Spleen (tissue), 11 donors: Measurements from ENCODE around the gene HCAR3. TPM values are rescaled to one million over a fixed set of nuclear protein-coding genes. Genes with fewer than 3 reads are reported as not detected.
A peak's percentile ranks its signal among the peaks of the same experiment; 100 is the strongest.
"Not testable (repeated sequence)": the region's sequence is repeated elsewhere in the genome, so short reads cannot be mapped to it uniquely, and the experiment has no call there.

ENCODE experiments used
- DNase-seq: peaks from one replicate; pipeline ENCODE4 v3.0.0-alpha.2; 2020
- H3K27ac ChIP-seq, 8 donors: fragments of 200-600 bp; sonication (generic) in 7 of 8; 1 replicate in 4 of 8; 2 replicates in 4 of 8; pipeline versions ENCODE4 v1.5.0 to v1.8.0; 2016 to 2021; ENCODE audit warnings: inconsistent platforms in 4 of 8, mild to moderate bottlenecking in 4 of 8, moderate library complexity in 1 of 8
- H3K27me3 ChIP-seq, 7 donors: fragments of 200-600 bp; sonication (generic) in 6 of 7; replicated peaks in 1 of 7; 1 replicate in 4 of 7; 2 replicates in 3 of 7; pipeline versions ENCODE4 v1.5.0 to v1.8.0; 2016 to 2021; ENCODE audit warnings: inconsistent platforms in 3 of 7, mild to moderate bottlenecking in 1 of 7
- H3K36me3 ChIP-seq, 6 donors: fragments of 200-600 bp; sonication (generic) in 5 of 6; 1 replicate in 4 of 6; 2 replicates in 2 of 6; pipeline versions ENCODE4 v1.5.0 to v1.8.0; 2016 to 2021; ENCODE audit warnings: inconsistent platforms in 2 of 6
- H3K4me1 ChIP-seq, 6 donors: fragments of 200-600 bp; sonication (generic) in 5 of 6; 1 replicate in 3 of 6; 2 replicates in 3 of 6; pipeline versions ENCODE4 v1.5.0 to v1.8.0; 2016 to 2021; ENCODE audit warnings: inconsistent platforms in 3 of 6
- H3K4me3 ChIP-seq, 8 donors: fragments of 200-600 bp; sonication (generic) in 7 of 8; 1 replicate in 4 of 8; 2 replicates in 4 of 8; pipeline versions ENCODE4 v1.5.0 to v1.8.0; 2016 to 2021; ENCODE audit warnings: inconsistent platforms in 4 of 8, mild to moderate bottlenecking in 4 of 8, moderate library complexity in 2 of 8
- H3K9me3 ChIP-seq, 8 donors: fragments of 200-600 bp; sonication (generic) in 7 of 8; 1 replicate in 4 of 8; 2 replicates in 4 of 8; pipeline versions ENCODE4 v1.5.0 to v1.8.0; 2016 to 2021; ENCODE audit warnings: inconsistent platforms in 4 of 8
- POLR2A ChIP-seq, 3 donors: fragments of 450-650 bp; IDR thresholded peaks; one replicate each; pipeline ENCODE4 v1.5.1; 2017; ENCODE audit warnings: antibody characterized with exemption in 3 of 3, mild to moderate bottlenecking in 1 of 3
- POLR2AphosphoS5 ChIP-seq, 3 donors: sonication (generic); formaldehyde crosslinking; IDR thresholded peaks; one replicate each; pipeline ENCODE4 v1.5.1; 2017; ENCODE audit warnings: antibody characterized with exemption in 3 of 3
- WGBS, 5 donors: extraction: QIAGEN DNeasy Blood & Tissue Kit in 3 of 5; methylation state at CpG; one replicate each; pipeline versions ENCODE4 v1.1.5 to v1.1.7; 2013 to 2018; 5-methylcytosine and 5-hydroxymethylcytosine counted together
- intact Hi-C: fragments of 100-400 bp; cut with DNase I; formaldehyde crosslinking; loops from one replicate; pipeline ENCODE4 v1.15.0; 2023; ENCODE audit warnings: low total_unique reads
- polyA plus RNA-seq, 3 donors: library from polyadenylated mRNA; stranded (reverse); fragments of 200-250 nt; gene quantifications; one replicate each; pipeline ENCODE4 v1.2.1, GENCODE V29; 2013
- total RNA-seq, 7 donors: library from RNA; depleted of rRNA in 3 of 7; stranded (reverse); fragments of >200 nt in 3 of 7; fragmentation: NEBNext Ultra II Directional in 4 of 7; extraction: Animal tissue kit (Norgen Biotek cat#: 25700) in 4 of 7; gene quantifications; one replicate each; pipeline versions ENCODE4 v1.1.0 to v1.2.1, GENCODE V29; 2016 to 2021
- TF ChIP-seq, protein P1 (sequence below), 11 experiments: fragments of 200-600 bp in 7 of 11; fragments of 450-650 bp in 4 of 11; sonication (generic) in 4 of 11; IDR thresholded peaks in 8 of 11; conservative IDR thresholded peaks in 3 of 11; 1 replicate in 7 of 11; 2 replicates in 4 of 11; pipeline versions ENCODE4 v1.4.0 to v1.8.0; 2016 to 2021; ENCODE audit warnings: antibody characterized with exemption in 11 of 11, inconsistent platforms in 4 of 11, mild to moderate bottlenecking in 1 of 11
- donor health status: healthy with polysubstance abuse.
- donor health status: DM: no; HTN: no; CAD: no; lungs with moderate emphysema.
- donor health status: DM: no; HTN: no; CAD: no.
- donor health status: Bipolar disorder and iron deficiency.
- donor health status: healthy.
- donor health status: DM: no; HTN: no; CAD: no.
- donor health status: DM: yes; HTN: yes; CAD: no.

The HCAR3 gene
- total and polyA plus RNA-seq, 10 donors = 0.36 to 92.8 (median 19.2) TPM

DNA sequence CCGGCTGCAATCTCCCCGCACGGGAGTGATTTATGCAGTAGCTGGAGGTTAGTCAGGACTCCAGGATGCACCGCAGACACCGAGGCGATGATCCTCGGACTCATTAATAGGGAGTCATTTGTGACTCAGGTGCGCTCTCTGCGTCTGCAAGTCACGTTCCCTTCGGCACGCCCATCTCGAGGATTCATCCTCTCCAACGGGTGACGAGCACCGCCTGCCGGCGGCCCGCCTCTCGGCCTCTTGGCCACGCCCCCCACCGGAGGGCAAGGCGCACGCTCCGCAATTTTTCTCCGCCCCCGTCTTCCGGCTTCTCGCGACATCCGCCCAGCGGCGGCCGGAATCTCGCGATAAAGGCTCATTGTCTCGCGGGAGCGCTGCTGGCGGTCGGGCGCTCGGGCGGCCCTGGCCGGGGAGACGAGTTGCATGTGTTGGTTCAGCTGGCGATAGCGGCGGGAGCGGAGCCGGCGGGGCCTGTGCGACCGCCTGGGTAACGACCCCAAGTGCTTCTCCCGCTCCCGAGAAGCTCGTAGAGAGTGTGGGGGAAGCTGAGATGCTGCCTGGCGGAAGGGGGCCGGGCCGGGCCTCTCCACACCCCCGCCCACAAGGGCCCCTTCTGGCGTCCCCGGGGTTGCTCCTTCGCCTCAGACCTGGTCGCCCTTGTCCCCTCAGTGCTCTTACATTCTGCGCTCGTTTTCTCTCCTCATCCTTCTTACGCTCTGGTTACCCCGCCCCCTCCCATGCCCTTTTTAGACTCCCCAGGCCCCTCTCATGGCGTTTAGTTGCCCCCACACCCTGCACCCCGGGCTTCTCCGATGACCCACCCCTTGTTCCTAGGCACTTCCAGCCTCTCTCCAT is 36.1 kb upstream of the HCAR3 start, which contains the start of gene DENR:
Gene DENR (plus strand): TSS at position 361 of the 855 bp plus-strand sequence. CDS start 878 bp downstream, outside the sequence.
- H3K27ac ChIP-seq = peak within 1 kb of the TSS; percentile 73 to 97 (median 90)
- peak within 1 kb of the TSS; percentile 45 to 94 (median 80) for H3K4me3 ChIP-seq
- H3K36me3 ChIP-seq = peaks cover 0 to 42% (median 32%) of the 10 kb centered on the region in 6 donors
- H3K4me1 ChIP-seq = peaks cover 9 to 78% (median 30%) of the 10 kb centered on the region in 6 donors
- peaks cover 0 to 3% (median 0%) of the 10 kb centered on the region in 7 donors for H3K27me3 ChIP-seq
- peak; percentile 100 for DNase-seq
- intact Hi-C loops = loop anchor here (5.0 kb wide), 1 partner anchor 115 kb away; no protein-coding TSS in a partner anchor
- H3K9me3 ChIP-seq = no peaks in the 10 kb centered on the region
- TF ChIP-seq, protein P1, sequence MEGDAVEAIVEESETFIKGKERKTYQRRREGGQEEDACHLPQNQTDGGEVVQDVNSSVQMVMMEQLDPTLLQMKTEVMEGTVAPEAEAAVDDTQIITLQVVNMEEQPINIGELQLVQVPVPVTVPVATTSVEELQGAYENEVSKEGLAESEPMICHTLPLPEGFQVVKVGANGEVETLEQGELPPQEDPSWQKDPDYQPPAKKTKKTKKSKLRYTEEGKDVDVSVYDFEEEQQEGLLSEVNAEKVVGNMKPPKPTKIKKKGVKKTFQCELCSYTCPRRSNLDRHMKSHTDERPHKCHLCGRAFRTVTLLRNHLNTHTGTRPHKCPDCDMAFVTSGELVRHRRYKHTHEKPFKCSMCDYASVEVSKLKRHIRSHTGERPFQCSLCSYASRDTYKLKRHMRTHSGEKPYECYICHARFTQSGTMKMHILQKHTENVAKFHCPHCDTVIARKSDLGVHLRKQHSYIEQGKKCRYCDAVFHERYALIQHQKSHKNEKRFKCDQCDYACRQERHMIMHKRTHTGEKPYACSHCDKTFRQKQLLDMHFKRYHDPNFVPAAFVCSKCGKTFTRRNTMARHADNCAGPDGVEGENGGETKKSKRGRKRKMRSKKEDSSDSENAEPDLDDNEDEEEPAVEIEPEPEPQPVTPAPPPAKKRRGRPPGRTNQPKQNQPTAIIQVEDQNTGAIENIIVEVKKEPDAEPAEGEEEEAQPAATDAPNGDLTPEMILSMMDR (IDR thresholded peaks at IDR 0.05 in 8 of 11, conservative IDR thresholded peaks at IDR 0.05 in 3 of 11) = peak; percentile 89 to 99 (median 98)
- TF ChIP-seq POLR2A (IDR thresholded peaks at IDR 0.05) (peak; percentile 53 to 81 (median 54)), POLR2AphosphoS5 (IDR thresholded peaks at IDR 0.05) (peak; percentile 98 to 99 (median 98))
- WGBS, 5 donors = 0 to 1% (median 0%) methylated on average over 33 to 73 of the region's 73 CpGs

DNA sequence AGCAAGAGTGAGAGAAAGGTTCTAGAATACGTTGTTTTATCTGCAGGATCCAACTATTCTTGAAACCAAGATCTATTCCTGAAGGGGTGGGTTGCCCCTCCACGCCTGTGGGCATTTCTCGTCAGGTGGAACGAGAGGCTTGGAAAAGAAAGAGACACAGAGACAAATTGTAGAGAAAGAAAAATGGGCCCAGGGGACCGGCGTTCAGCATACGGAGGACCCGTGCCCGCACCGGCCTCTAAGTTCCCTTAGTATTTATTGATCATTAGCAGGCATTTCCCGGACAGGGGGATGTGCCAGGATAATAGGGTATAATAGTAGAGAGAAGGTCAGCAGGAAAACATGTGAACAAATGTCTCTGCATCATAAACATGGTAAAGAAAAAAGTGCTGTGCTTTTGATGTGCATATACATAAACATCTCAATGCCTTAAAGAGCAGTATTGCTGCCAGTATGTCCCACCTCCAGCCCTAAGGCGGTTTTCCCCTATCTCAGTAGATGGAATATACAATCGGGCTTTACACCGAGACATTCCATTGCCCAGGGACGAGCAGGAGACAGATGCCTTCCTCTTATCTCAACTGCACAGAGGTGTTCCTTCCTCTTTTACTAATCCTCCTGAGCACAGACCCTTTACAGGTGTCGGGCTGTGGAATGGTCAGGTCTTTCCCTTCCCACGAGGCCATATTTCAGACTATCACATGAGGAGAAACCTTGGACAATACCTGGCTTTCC is 34.3 kb upstream of the HCAR3 start:
- DNase-seq, H3K9me3 ChIP-seq, H3K27me3 ChIP-seq: not testable (repeated sequence)
- intact Hi-C loops = loop anchor here (5.0 kb wide), 1 partner anchor 114 kb away; no protein-coding TSS in a partner anchor
- Histone ChIP-seq H3K36me3 (peaks cover 0 to 25% (median 16%) of the 10 kb centered on the region in 6 donors), H3K4me3 (peak overlapping the region in 1 of 8 donors; percentile 17), H3K27ac (peak overlapping the region in 2 of 8 donors; percentile 90 to 91), H3K4me1 (peaks cover 9 to 63% (median 29%) of the 10 kb centered on the region in 6 donors)
- 70 to 76% (median 71%) methylated on average over 17 of the region's 17 CpGs for WGBS, 5 donors

DNA sequence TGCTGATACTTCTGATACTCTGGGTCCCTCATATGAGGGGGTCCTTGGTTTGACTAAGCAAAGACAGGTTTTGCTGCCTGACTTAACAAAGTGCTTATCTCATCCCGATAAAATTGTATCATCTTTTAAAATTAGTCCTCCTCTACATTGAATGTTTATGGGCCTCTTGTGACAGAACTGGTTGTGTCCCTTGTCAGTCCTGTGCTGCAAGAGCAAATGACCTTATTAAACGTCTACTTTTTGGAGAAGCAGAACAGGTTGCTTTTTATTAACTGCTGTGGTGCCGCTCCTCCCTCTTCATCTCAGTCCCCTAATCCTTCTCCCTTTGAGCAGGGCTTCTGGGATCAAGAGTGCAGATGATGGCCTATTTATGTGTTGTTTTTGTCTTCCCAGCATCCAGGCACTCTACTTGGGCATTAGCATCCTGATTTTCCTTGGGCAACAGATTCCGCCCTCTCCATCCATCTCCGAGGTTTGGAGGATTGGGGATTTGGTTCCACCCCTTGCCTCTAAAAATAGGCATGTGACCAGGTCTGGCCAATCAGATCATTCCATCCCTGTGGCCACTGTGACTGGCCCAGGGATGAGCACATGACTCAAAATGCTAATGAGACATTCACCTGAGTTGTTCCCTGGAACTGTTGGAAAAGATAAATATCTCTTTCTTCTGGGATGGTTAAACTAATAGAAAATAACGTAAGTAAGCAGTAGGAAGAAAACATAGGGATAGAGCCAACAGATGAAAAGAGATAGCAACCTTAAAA is 33.1 kb upstream of the HCAR3 start:
- 86 to 92% (median 88%) methylated on average over 6 of the region's 6 CpGs for WGBS, 5 donors
- intact Hi-C loops = loop anchor here (5.0 kb wide), 1 partner anchor 112 kb away; no protein-coding TSS in a partner anchor

More for the DNA sequence above, 33.1 kb upstream of the HCAR3 start:
- Histone ChIP-seq H3K9me3 (no peaks in the 10 kb centered on the region), H3K27ac (no peak overlapping the region), H3K4me1 (peaks cover 9 to 52% (median 25%) of the 10 kb centered on the region in 6 donors), H3K4me3 (no peak overlapping the region), H3K36me3 (peaks cover 0 to 13% (median 4%) of the 10 kb centered on the region in 6 donors), H3K27me3 (peaks cover 0 to 3% (median 0%) of the 10 kb centered on the region in 7 donors)
- TF ChIP-seq POLR2A (IDR thresholded peaks at IDR 0.05) (no peak), POLR2AphosphoS5 (IDR thresholded peaks at IDR 0.05) (no peak)
- TF ChIP-seq, protein P1 (IDR thresholded peaks at IDR 0.05 in 8 of 11, conservative IDR thresholded peaks at IDR 0.05 in 3 of 11) = no peak
- DNase-seq = no peak
